HL-60 (cell line): Measurements from ENCODE around the gene KCNK15.

Experiments
- CTCF ChIP-seq: IDR thresholded peaks from one replicate; pipeline ENCODE4 v1.5.1; 2011; ENCODE audit warnings: low read length, control low read depth, inconsistent platforms; ENCODE audit not compliant: insufficient read depth
- GABPA ChIP-seq: IDR thresholded peaks from 2 replicates; pipeline ENCODE4 v1.6.1; 2012; ENCODE audit warnings: low read depth
- POLR2AphosphoS5 ChIP-seq: IDR thresholded peaks from 2 replicates; pipeline ENCODE4 v1.6.1; 2012; ENCODE audit warnings: low read depth
- REST ChIP-seq: IDR thresholded peaks from 2 replicates; pipeline ENCODE4 v1.6.1; 2012; ENCODE audit warnings: low read depth; ENCODE audit not compliant: insufficient replicate concordance
- SPI1 ChIP-seq: IDR thresholded peaks from 2 replicates; pipeline ENCODE4 v1.6.1; 2012; ENCODE audit warnings: low read depth, mild to moderate bottlenecking, borderline replicate concordance

DNA sequence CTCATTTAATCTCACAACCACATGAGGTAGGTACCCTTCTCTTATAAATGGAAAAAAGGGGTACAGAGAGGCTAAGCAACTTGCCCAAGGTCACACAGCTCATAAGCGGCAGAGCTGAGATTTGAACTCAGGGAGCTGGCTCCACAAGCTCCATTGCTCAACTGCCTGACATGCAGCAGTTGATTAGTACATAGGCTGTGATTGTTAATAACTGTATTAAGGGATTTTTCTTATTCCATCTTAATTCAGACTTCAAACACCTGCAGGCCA is 23.9 kb upstream of the KCNK15 start:
- TF ChIP-seq GABPA (no peak), CTCF (no peak), POLR2AphosphoS5 (no peak), REST (no peak), SPI1 (no peak)
